Hepatocyte (in vitro differentiated cells): ENCODE measurements around the gene UHRF1.

ENCODE experiments used
- CTCF ChIP-seq: fragments of 200-600 bp; sonication (generic); IDR thresholded peaks from 2 replicates; pipeline ENCODE4 v1.5.1; 2016; ENCODE audit warnings: antibody characterized with exemption, mild to moderate bottlenecking; ENCODE audit not compliant: poor library complexity
- EZH2 ChIP-seq: fragments of 200-600 bp; sonication (generic); IDR thresholded peaks from 2 replicates; pipeline ENCODE4 v1.6.1; 2016; ENCODE audit warnings: antibody characterized with exemption, mild to moderate bottlenecking, borderline replicate concordance
- EZH2phosphoT487 ChIP-seq: fragments of 200-600 bp; sonication (generic); IDR thresholded peaks from one replicate; pipeline ENCODE4 v1.6.1; 2018; ENCODE audit warnings: antibody characterized with exemption, mild to moderate bottlenecking, low read depth, moderate library complexity; ENCODE audit not compliant: unreplicated experiment, severe bottlenecking

GRCh38 chr19:4991538-4991937, 82.2 kb downstream of the UHRF1 start:
- no peak for TF ChIP-seq CTCF
- TF ChIP-seq EZH2: no peak
- no peak for TF ChIP-seq EZH2phosphoT487
